Measurements from ENCODE around the gene RIT2. TPM values are rescaled to one million over a fixed set of nuclear protein-coding genes. Genes with fewer than 3 reads are reported as not detected.

The RIT2 gene
- total and polyA plus RNA-seq, 2 of the 4 experiments (the other 2 are of a cell fraction) = not detected

- no peak overlapping the region for H3K18ac ChIP-seq (ENCODE audit: low read depth, low read length)
- H2AK5ac ChIP-seq (ENCODE audit: low read depth, low read length) = no peak overlapping the region
- H4K8ac ChIP-seq (ENCODE audit: low read depth in 2 of 2, low read length in 2 of 2) = no peak overlapping the region
- no peaks in the 10 kb centered on the region for H3K27me3 ChIP-seq (ENCODE audit: control insufficient read depth, insufficient read depth, low read length)
- no peak overlapping the region for H2BK20ac ChIP-seq (ENCODE audit: low read depth, low read length)
- no peaks in the 10 kb centered on the region for H3K36me3 ChIP-seq (ENCODE audit: control insufficient read depth, insufficient read depth, low read length)
- dilution Hi-C loops (cut with HindIII; ENCODE audit: low sequenced_read_pairs, unreplicated experiment) (no loop called here), in situ Hi-C loops (cut with MboI; ENCODE audit: low sequenced_read_pairs) (no loop called here), intact Hi-C loops (cut with micrococcal nuclease) (loop anchor here (10.0 kb wide), 1 partner anchor 59 kb away; no protein-coding TSS in a partner anchor)
- H4K5ac ChIP-seq (ENCODE audit: low read depth, low read length) = no peak overlapping the region
- no peak overlapping the region for H4K91ac ChIP-seq (ENCODE audit: insufficient read depth, low read depth, low read length)
- H3K4ac ChIP-seq (ENCODE audit: low read depth, low read length) = no peak overlapping the region
- ChIA-PET POLR2A (ENCODE audit: unreplicated experiment) (no interaction called here), CTCF (no interaction called here)
- no peak overlapping the region for H3K4me2 ChIP-seq (ENCODE audit: low read depth, low read length)
- H3K4me3 ChIP-seq (ENCODE audit: insufficient read depth, low read depth, low read length) = no peak overlapping the region
- H3K9ac ChIP-seq (ENCODE audit: low read depth, low read length) = no peak overlapping the region
- H3K4me1 ChIP-seq (ENCODE audit: control insufficient read depth, insufficient read depth, low read length) = no peaks in the 10 kb centered on the region
- no peak overlapping the region for H2BK120ac ChIP-seq (ENCODE audit: low read depth, low read length)
- no peak overlapping the region for H3K56ac ChIP-seq (ENCODE audit: extremely low read depth, insufficient read depth, low read length)
- no peak for DNase-seq
- no peaks in the 10 kb centered on the region for H3K79me1 ChIP-seq (ENCODE audit: low read depth in 1 of 2, low read length in 2 of 2)
- no peaks in the 10 kb centered on the region for H3K9me1 ChIP-seq (ENCODE audit: insufficient read depth, low read length)
- H2AK9ac ChIP-seq (replicated peaks; ENCODE audit: low read depth, low read length, poor library complexity) = no peak overlapping the region
- H3K23ac ChIP-seq (ENCODE audit: low read depth, low read length) = no peak overlapping the region
- BruUV-seq (replicated peaks) = no TSS peak
- WGBS, 2 experiments (ENCODE audit: extremely low coverage in 2 of 2, insufficient read length in 1 of 2) = no CpG with 5 or more reads among the region's 5 CpGs
- no peak overlapping the region for H2AFZ ChIP-seq (replicated peaks; ENCODE audit: low read length, poor library complexity)
- no peak overlapping the region for H2BK15ac ChIP-seq (ENCODE audit: low read depth, low read length)
- H3K14ac ChIP-seq (replicated peaks; ENCODE audit: low read depth, low read length) = no peak overlapping the region
- H3K9me3 ChIP-seq (ENCODE audit: control insufficient read depth, insufficient read depth, low read length) = peaks cover 6% of the 10 kb centered on the region
- no peak for TF ChIP-seq NFE2L2 (IDR thresholded peaks at IDR 0.05; ENCODE audit: low read depth, low read length)
- no peak for TF ChIP-seq CEBPB (IDR thresholded peaks at IDR 0.05; ENCODE audit: low read depth, low read length)
- no peak for TF ChIP-seq CTCF (conservative IDR thresholded peaks at IDR 0.05; ENCODE audit: low read depth, low read length)
- no peak for TF ChIP-seq MAFK (IDR thresholded peaks at IDR 0.05; ENCODE audit: low read depth, low read length)
- no peak for TF ChIP-seq SMC3 (IDR thresholded peaks at IDR 0.05; ENCODE audit: low read depth, low read length)
- TF ChIP-seq FOS (IDR thresholded peaks at IDR 0.05; ENCODE audit: low read depth, low read length) = no peak
- TF ChIP-seq RCOR1 (IDR thresholded peaks at IDR 0.05; ENCODE audit: insufficient replicate concordance, low read length) = no peak
- no peak for TF ChIP-seq CHD1 (IDR thresholded peaks at IDR 0.05; ENCODE audit: low read depth, low read length)
- no peak for TF ChIP-seq RFX5 (IDR thresholded peaks at IDR 0.05; ENCODE audit: low read depth, low read length)
- no peak for TF ChIP-seq USF2 (IDR thresholded peaks at IDR 0.05; ENCODE audit: low read depth, low read length)
- H4K20me1 ChIP-seq (ENCODE audit: insufficient read depth, low read length) = no peaks in the 10 kb centered on the region
- no peak for ATAC-seq (ENCODE audit: low read depth)
- H3K27ac ChIP-seq (ENCODE audit: insufficient read depth, low read length) = no peak overlapping the region
- H2BK5ac ChIP-seq (ENCODE audit: low read depth, low read length, poor library complexity, severe bottlenecking) = no peak overlapping the region
Measured at GRCh38 chr18:42814184-42814583, 301.3 kb downstream of the RIT2 start.
